ENCODE measurements around the gene B3GALT4. TPM values are rescaled to one million over a fixed set of nuclear protein-coding genes. Genes with fewer than 3 reads are reported as not detected.

The B3GALT4 gene
- total RNA-seq, 1 experiment from 2014 or later = 4.0 TPM

DNA sequence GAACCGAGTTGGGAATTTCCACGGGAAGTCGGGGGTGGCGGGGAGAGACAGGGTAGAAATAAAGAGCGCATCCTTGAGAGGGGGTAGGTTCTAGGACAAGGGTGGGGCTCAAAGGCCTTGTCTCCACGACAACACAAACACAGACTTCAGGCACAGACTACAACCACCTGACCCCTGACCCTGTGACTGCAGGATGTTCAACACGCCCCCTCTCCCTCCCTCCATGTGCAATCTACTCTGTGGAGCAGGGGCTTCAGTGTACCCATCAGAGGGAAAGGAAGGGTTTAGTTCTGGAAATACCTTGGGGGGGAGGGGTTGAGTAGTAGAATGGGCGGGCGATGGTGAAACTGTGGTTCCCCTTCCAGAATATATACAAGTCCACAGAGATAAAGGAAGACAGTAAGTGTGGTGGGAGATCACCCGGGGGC lies 37.6 kb downstream of the B3GALT4 start:
- Histone ChIP-seq H3K4me1 (ENCODE audit: insufficient read depth, low read length, poor library complexity, severe bottlenecking) (peaks cover 30% of the 10 kb centered on the region), H3K27ac (ENCODE audit: low read depth, low read length, poor library complexity, severe bottlenecking) (peak overlapping the region; percentile 82), H3K9me3 (ENCODE audit: low read depth, low read length, poor library complexity, severe bottlenecking) (no peaks in the 10 kb centered on the region), H3K27me3 (replicated peaks; ENCODE audit: insufficient read depth, low read depth, low read length, poor library complexity) (no peaks in the 10 kb centered on the region), H3K36me3 (ENCODE audit: insufficient read depth, low read length, poor library complexity, severe bottlenecking) (peaks cover 24% of the 10 kb centered on the region), H3K4me3 (ENCODE audit: low read depth, low read length, poor library complexity, severe bottlenecking) (peak overlapping the region; percentile 83)
- ChIA-PET CTCF (no interaction called here), POLR2A (ENCODE audit: low non-redundant PET) (no interaction called here)
- no TSS peak for BruUV-seq (replicated peaks)
- TF ChIP-seq EZH2 (IDR thresholded peaks at IDR 0.05; ENCODE audit: borderline replicate concordance, low read depth, low read length, poor library complexity, severe bottlenecking) = no peak
- TF ChIP-seq, protein P1, sequence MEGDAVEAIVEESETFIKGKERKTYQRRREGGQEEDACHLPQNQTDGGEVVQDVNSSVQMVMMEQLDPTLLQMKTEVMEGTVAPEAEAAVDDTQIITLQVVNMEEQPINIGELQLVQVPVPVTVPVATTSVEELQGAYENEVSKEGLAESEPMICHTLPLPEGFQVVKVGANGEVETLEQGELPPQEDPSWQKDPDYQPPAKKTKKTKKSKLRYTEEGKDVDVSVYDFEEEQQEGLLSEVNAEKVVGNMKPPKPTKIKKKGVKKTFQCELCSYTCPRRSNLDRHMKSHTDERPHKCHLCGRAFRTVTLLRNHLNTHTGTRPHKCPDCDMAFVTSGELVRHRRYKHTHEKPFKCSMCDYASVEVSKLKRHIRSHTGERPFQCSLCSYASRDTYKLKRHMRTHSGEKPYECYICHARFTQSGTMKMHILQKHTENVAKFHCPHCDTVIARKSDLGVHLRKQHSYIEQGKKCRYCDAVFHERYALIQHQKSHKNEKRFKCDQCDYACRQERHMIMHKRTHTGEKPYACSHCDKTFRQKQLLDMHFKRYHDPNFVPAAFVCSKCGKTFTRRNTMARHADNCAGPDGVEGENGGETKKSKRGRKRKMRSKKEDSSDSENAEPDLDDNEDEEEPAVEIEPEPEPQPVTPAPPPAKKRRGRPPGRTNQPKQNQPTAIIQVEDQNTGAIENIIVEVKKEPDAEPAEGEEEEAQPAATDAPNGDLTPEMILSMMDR (conservative IDR thresholded peaks at IDR 0.05; ENCODE audit: low read depth, low read length) = no peak
- peak; percentile 80 for DNase-seq (ENCODE audit: low spot score)
- intact Hi-C loops (cut with micrococcal nuclease; ENCODE audit: unreplicated experiment) = loop anchor here (1.0 to 10.0 kb wide), 2 partner anchors 15 to 100 kb away; partner anchors contain the start of genes CUTA and PHF1

GRCh38 chr6:33314943-33315792 lies 38.2 kb downstream of the B3GALT4 start:
- Histone ChIP-seq H3K36me3 (ENCODE audit: insufficient read depth, low read length, poor library complexity, severe bottlenecking) (peaks cover 28% of the 10 kb centered on the region), H3K27me3 (replicated peaks; ENCODE audit: insufficient read depth, low read depth, low read length, poor library complexity) (no peaks in the 10 kb centered on the region), H3K9me3 (ENCODE audit: low read depth, low read length, poor library complexity, severe bottlenecking) (no peaks in the 10 kb centered on the region), H3K4me1 (ENCODE audit: insufficient read depth, low read length, poor library complexity, severe bottlenecking) (peaks cover 30% of the 10 kb centered on the region), H3K27ac (ENCODE audit: low read depth, low read length, poor library complexity, severe bottlenecking) (peak overlapping the region; percentile 82), H3K4me3 (ENCODE audit: low read depth, low read length, poor library complexity, severe bottlenecking) (peak overlapping the region; percentile 83)
- ChIA-PET CTCF (no interaction called here), POLR2A (ENCODE audit: low non-redundant PET) (no interaction called here)
- TF ChIP-seq, protein P1 (conservative IDR thresholded peaks at IDR 0.05; ENCODE audit: low read depth, low read length) = no peak
- no peak for TF ChIP-seq EZH2 (IDR thresholded peaks at IDR 0.05; ENCODE audit: borderline replicate concordance, low read depth, low read length, poor library complexity, severe bottlenecking)
- DNase-seq (ENCODE audit: low spot score) = peak; percentile 56
- no TSS peak for BruUV-seq (replicated peaks)
- intact Hi-C loops (cut with micrococcal nuclease; ENCODE audit: unreplicated experiment) = loop anchor here (1.0 to 10.0 kb wide), 3 partner anchors 16 to 100 kb away; partner anchors contain the start of genes CUTA, KIFC1 and PHF1

DNA sequence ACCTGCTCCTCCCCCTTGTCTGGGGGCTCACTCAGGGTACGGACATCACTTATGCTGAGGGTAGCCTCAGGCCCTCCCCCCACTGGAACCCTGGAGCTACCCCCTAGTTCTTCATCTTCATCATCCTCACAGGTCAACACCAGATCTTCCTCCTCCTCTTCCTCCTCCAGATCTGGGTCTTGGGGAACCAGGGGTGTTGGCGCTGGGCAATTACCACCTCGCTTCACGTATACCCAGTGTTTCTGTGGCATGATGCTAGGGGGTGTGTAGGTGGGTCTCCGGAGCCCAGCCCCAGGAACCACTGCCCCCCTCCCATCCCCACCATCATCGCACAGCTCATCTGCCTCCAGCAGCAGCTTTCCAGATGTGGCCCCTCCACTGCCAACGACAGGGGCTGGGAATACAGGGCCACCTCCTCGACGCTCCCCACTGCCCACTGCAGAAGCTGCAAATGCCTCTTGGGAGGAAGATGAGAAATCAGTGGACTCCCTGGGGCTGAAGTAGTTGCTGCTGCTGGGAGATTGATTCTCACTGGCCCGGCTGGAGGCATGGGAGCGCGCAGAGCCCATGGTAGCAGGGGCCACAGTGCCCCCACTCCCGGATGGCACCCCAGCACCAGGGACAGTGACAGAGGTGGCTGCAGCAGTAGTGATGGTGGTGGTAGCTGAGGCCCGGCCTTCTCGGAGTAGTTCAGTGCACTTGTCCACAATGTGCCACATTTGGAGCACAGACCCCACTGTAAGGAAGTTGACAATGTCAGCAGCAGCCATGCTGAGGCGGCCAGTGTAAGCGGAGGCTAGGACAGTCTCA lies 39.1 kb downstream of the B3GALT4 start:
- ChIA-PET POLR2A (ENCODE audit: low non-redundant PET) (no interaction called here), CTCF (interaction anchor here (0.6 kb wide), 1 partner anchor 68 kb away, joined by 3 read pairs; no protein-coding TSS in a partner anchor)
- Histone ChIP-seq H3K27ac (ENCODE audit: low read depth, low read length, poor library complexity, severe bottlenecking) (peak overlapping the region; percentile 18), H3K36me3 (ENCODE audit: insufficient read depth, low read length, poor library complexity, severe bottlenecking) (peaks cover 30% of the 10 kb centered on the region), H3K4me1 (ENCODE audit: insufficient read depth, low read length, poor library complexity, severe bottlenecking) (peaks cover 32% of the 10 kb centered on the region), H3K9me3 (ENCODE audit: low read depth, low read length, poor library complexity, severe bottlenecking) (no peaks in the 10 kb centered on the region), H3K27me3 (replicated peaks; ENCODE audit: insufficient read depth, low read depth, low read length, poor library complexity) (no peaks in the 10 kb centered on the region), H3K4me3 (ENCODE audit: low read depth, low read length, poor library complexity, severe bottlenecking) (no peak overlapping the region)
- TF ChIP-seq EZH2 (IDR thresholded peaks at IDR 0.05; ENCODE audit: borderline replicate concordance, low read depth, low read length, poor library complexity, severe bottlenecking) = no peak
- TF ChIP-seq, protein P1 (conservative IDR thresholded peaks at IDR 0.05; ENCODE audit: low read depth, low read length) = no peak
- intact Hi-C loops (cut with micrococcal nuclease; ENCODE audit: unreplicated experiment) = loop anchor here (5.0 to 10.0 kb wide), 2 partner anchors 76 to 99 kb away; partner anchors contain the start of genes CUTA, KIFC1 and PHF1
- no TSS peak for BruUV-seq (replicated peaks)
- no peak for DNase-seq (ENCODE audit: low spot score)
